Panc1 (cell line): ENCODE results near the gene STK31. TPM values are rescaled to one million over a fixed set of nuclear protein-coding genes. Genes with fewer than 3 reads are reported as not detected.

ENCODE experiments used
- ATAC-seq: fragments of 200-7000 bp; cut with Tn5 transposase; 2 replicates; pipeline ENCODE4 v1.9.1; 2020; ENCODE audit warnings: mild to moderate bottlenecking, moderate library complexity
- BruUV-seq: library from RNA; stranded (reverse); fragments of 400-500 nt; replicated peaks from 2 replicates; lab custom pipeline; 2021; lab: Mats Ljungman, UMichigan
- CTCF ChIA-PET: fragments of 300-600 bp; sonication (Branson Sonifier 250); formaldehyde crosslinking; loops from one replicate; lab custom pipeline; 2022; ENCODE audit warnings: antibody characterized with exemption; lab: Charles Lee
- POLR2A ChIA-PET: fragments of 300-600 bp; sonication (Branson Sonifier 250); formaldehyde crosslinking; loops from one replicate; lab custom pipeline; 2022; ENCODE audit warnings: antibody characterized with exemption; lab: Charles Lee
- DNase-seq: peaks from one replicate; pipeline ENCODE4 v3.0.0-alpha.2; 2010; ENCODE audit warnings: low read depth, low spot score
- H3K27ac ChIP-seq: 2 replicates; pipeline ENCODE4 v1.5.1; 2011; ENCODE audit warnings: mild to moderate bottlenecking, low read length, inconsistent platforms
- H3K27me3 ChIP-seq: fragments of 200-500 bp; sonication (Bioruptor generic); 2 replicates; pipeline ENCODE4 v1.6.0; 2014; ENCODE audit warnings: low read length, inconsistent platforms; ENCODE audit not compliant: control insufficient read depth, insufficient read depth
- H3K36me3 ChIP-seq: fragments of 200-500 bp; sonication (Bioruptor generic); 2 replicates; pipeline ENCODE4 v1.5.1; 2014; ENCODE audit warnings: inconsistent platforms, mild to moderate bottlenecking, low read length, moderate library complexity; ENCODE audit not compliant: control insufficient read depth, insufficient read depth
- H3K4me1 ChIP-seq: 2 replicates; pipeline ENCODE4 v1.5.1; 2011; ENCODE audit warnings: inconsistent platforms, mild to moderate bottlenecking, low read length, moderate library complexity; ENCODE audit not compliant: control insufficient read depth, insufficient read depth
- H3K4me3 ChIP-seq, 2 experiments: 2 replicates each; pipeline ENCODE4 v1.5.1; 2011 to 2012; ENCODE audit warnings: low read depth in 2 of 2, low read length in 2 of 2, mild to moderate bottlenecking in 2 of 2, inconsistent platforms in 1 of 2, moderate library complexity in 1 of 2
- H3K9me3 ChIP-seq: fragments of 200-500 bp; sonication (Bioruptor generic); 2 replicates; pipeline ENCODE4 v1.5.1; 2014; ENCODE audit warnings: low read depth, mild to moderate bottlenecking, inconsistent platforms, low read length, moderate library complexity; ENCODE audit not compliant: control insufficient read depth, insufficient read depth
- CTCF ChIP-seq: fragments of 450-650 bp; IDR thresholded peaks from 2 replicates; pipeline ENCODE4 v1.5.1; 2017; ENCODE audit warnings: mild to moderate bottlenecking
- POLR2AphosphoS5 ChIP-seq: IDR thresholded peaks from 2 replicates; pipeline ENCODE4 v1.6.1; 2012; ENCODE audit warnings: mild to moderate bottlenecking, low read depth, low read length, moderate library complexity
- SIN3A ChIP-seq: IDR thresholded peaks from 2 replicates; pipeline ENCODE4 v1.6.1; 2012; ENCODE audit warnings: low read depth, mild to moderate bottlenecking, low read length, moderate library complexity, borderline replicate concordance; ENCODE audit not compliant: insufficient read depth
- TCF7L2 ChIP-seq: IDR thresholded peaks from 2 replicates; pipeline ENCODE4 v1.6.1; 2011; ENCODE audit warnings: mild to moderate bottlenecking, low read depth, low read length, inconsistent platforms
- in situ Hi-C: cut with HindIII; loops from 2 replicates; pipeline ENCODE4 v1.10.0; 2016; ENCODE audit warnings: low sequenced_read_pairs, low pct_unique_long_range_greater_than_20kb
- intact Hi-C: fragments of 100-400 bp; cut with micrococcal nuclease; formaldehyde crosslinking; loops from one replicate; pipeline ENCODE4 v1.10.0; 2022; ENCODE audit not compliant: unreplicated experiment
- total RNA-seq: library from RNA; stranded (reverse); gene quantifications from one replicate; pipeline ENCODE4 v1.2.1, GENCODE V29; 2021; ENCODE audit not compliant: unreplicated experiment
- TF ChIP-seq, protein P1 (sequence below), 2 experiments: IDR thresholded peaks; 2 replicates each; pipeline ENCODE4 v1.6.1; 2011 to 2012; ENCODE audit warnings: low read depth in 2 of 2, control low read depth in 1 of 2, low read length in 1 of 2, mild to moderate bottlenecking in 1 of 2, moderate library complexity in 1 of 2; ENCODE audit not compliant: insufficient read depth in 1 of 2

Gene STK31
- total RNA-seq, 1 experiment from 2014 or later = 1.0 TPM

- ChIA-PET CTCF (no interaction called here), POLR2A (no interaction called here)
- DNase-seq (no peak), ATAC-seq (no peak)
- intact Hi-C loops (no loop called here), in situ Hi-C loops (no loop called here)
- no peak overlapping the region for H3K27ac ChIP-seq
- no peak overlapping the region for H3K4me3 ChIP-seq
- no peak for TF ChIP-seq CTCF
- TF ChIP-seq, protein P1, sequence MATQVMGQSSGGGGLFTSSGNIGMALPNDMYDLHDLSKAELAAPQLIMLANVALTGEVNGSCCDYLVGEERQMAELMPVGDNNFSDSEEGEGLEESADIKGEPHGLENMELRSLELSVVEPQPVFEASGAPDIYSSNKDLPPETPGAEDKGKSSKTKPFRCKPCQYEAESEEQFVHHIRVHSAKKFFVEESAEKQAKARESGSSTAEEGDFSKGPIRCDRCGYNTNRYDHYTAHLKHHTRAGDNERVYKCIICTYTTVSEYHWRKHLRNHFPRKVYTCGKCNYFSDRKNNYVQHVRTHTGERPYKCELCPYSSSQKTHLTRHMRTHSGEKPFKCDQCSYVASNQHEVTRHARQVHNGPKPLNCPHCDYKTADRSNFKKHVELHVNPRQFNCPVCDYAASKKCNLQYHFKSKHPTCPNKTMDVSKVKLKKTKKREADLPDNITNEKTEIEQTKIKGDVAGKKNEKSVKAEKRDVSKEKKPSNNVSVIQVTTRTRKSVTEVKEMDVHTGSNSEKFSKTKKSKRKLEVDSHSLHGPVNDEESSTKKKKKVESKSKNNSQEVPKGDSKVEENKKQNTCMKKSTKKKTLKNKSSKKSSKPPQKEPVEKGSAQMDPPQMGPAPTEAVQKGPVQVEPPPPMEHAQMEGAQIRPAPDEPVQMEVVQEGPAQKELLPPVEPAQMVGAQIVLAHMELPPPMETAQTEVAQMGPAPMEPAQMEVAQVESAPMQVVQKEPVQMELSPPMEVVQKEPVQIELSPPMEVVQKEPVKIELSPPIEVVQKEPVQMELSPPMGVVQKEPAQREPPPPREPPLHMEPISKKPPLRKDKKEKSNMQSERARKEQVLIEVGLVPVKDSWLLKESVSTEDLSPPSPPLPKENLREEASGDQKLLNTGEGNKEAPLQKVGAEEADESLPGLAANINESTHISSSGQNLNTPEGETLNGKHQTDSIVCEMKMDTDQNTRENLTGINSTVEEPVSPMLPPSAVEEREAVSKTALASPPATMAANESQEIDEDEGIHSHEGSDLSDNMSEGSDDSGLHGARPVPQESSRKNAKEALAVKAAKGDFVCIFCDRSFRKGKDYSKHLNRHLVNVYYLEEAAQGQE (IDR thresholded peaks at IDR 0.05; ENCODE audit: insufficient read depth in 1 of 2, low read depth in 2 of 2, low read length in 1 of 2) = no peak
- TF ChIP-seq SIN3A = no peak
- no peak for TF ChIP-seq TCF7L2
- no peak for TF ChIP-seq POLR2AphosphoS5
- BruUV-seq = no TSS peak
- H3K36me3 ChIP-seq = peaks cover 3% of the 10 kb centered on the region; the same call in 1 of the 2 replicates
- no peaks in the 10 kb centered on the region for H3K4me1 ChIP-seq
- no peaks in the 10 kb centered on the region for H3K27me3 ChIP-seq
- H3K9me3 ChIP-seq = no peaks in the 10 kb centered on the region
These were observed 16.8 kb upstream of the STK31 start for GRCh38 chr7:23693224-23693623.

DNA sequence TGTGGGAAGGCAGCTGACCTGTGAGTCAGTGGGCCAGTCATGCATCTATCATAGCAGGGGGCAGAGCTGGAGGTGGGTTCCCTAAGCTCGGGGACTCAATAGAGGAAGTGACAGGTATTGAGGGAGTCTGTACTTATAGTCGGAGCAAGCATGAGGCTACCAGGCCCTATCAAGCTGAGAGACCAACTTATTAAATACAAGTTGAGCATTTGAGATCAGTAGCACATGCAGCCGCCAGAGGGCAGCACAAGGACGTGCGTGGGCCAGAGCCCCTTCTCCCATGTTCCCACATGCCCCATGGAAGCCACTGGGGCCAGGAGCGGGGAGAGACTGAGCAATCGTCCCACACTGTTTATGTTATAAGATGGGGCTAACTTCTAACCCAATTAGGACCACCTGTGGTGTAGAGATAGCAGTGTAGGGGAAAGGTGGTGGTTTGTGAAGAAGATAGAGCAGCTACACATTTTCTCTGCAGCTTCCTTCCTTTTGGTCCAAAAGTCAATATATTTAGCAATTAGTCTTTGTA lies 13.0 kb upstream of the STK31 start:
- in situ Hi-C loops = no loop called here
- intact Hi-C loops = loop anchor here (5.0 kb wide), 1 partner anchor 125 kb away; no protein-coding TSS in a partner anchor
- no peak for DNase-seq

More for the DNA sequence above, 13.0 kb upstream of the STK31 start:
- Histone ChIP-seq H3K4me3 (no peak overlapping the region), H3K4me1 (no peaks in the 10 kb centered on the region), H3K27me3 (no peaks in the 10 kb centered on the region), H3K27ac (no peak overlapping the region), H3K36me3 (no peaks in the 10 kb centered on the region), H3K9me3 (no peaks in the 10 kb centered on the region)
- TF ChIP-seq CTCF = peak; percentile 94
- TF ChIP-seq TCF7L2 = no peak
- ChIA-PET CTCF (interaction anchor here (0.5 to 1.3 kb wide), 5 partner anchors 14 to 222 kb away, joined by 3 to 8 read pairs (median 4); no protein-coding TSS in a partner anchor), POLR2A (no interaction called here)
- BruUV-seq = no TSS peak
- peak; percentile 97 for ATAC-seq
